LNCAP (cell line): ENCODE measurements around the gene STOML3.

ENCODE experiments used
- TF ChIP-seq, protein P1 (sequence below): fragments of 450-650 bp; IDR thresholded peaks from 2 replicates; pipeline ENCODE4 v1.5.1; 2017; ENCODE audit warnings: mild to moderate bottlenecking

STOML3 gene, protein sequence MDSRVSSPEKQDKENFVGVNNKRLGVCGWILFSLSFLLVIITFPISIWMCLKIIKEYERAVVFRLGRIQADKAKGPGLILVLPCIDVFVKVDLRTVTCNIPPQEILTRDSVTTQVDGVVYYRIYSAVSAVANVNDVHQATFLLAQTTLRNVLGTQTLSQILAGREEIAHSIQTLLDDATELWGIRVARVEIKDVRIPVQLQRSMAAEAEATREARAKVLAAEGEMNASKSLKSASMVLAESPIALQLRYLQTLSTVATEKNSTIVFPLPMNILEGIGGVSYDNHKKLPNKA

DNA sequence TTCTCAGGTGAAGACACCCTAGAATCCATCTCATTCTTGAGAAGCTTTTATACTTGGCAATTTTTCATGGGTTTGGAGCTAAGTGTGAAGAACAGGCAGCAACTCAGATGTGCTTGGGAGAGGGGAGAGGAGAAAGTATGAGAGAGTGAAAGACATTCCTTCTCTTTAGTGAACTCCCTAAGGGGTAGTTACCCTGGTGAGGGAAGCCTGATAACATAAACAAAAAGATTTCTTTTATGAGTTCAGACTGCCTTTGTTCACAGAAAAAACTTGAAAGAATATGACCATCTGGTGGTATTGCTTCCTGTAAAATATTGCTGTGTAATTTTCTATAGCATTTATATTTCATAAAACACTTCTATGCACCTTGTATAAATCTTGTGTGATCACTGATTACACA lies at the start of gene STOML3:
TSS of gene STOML3 (minus strand) at position 139 of the 400 bp plus-strand sequence. CDS start at position 29, 110 bp downstream.
- TF ChIP-seq, protein P1, sequence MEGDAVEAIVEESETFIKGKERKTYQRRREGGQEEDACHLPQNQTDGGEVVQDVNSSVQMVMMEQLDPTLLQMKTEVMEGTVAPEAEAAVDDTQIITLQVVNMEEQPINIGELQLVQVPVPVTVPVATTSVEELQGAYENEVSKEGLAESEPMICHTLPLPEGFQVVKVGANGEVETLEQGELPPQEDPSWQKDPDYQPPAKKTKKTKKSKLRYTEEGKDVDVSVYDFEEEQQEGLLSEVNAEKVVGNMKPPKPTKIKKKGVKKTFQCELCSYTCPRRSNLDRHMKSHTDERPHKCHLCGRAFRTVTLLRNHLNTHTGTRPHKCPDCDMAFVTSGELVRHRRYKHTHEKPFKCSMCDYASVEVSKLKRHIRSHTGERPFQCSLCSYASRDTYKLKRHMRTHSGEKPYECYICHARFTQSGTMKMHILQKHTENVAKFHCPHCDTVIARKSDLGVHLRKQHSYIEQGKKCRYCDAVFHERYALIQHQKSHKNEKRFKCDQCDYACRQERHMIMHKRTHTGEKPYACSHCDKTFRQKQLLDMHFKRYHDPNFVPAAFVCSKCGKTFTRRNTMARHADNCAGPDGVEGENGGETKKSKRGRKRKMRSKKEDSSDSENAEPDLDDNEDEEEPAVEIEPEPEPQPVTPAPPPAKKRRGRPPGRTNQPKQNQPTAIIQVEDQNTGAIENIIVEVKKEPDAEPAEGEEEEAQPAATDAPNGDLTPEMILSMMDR, result no peak

DNA sequence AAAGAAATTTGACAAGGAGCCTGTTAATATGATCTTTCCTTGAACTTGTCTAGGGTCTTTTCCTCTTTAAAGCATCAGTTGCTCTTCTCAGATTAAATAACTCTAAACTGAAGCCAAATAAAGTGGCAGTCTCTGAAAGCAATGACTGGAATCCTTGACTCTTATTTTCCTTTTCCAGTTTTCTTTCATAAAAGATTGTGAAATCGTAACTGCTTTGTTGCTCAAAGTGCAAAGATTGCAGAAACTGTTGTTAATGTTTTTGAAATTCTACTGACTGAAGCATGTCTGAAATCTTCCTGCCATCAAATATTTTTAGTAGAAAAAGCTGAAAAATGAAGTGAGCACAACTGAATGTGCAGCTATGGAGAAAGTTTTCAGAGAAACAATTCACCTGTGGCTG lies 49.6 kb upstream of the STOML3 start:
- TF ChIP-seq, protein P1, result no peak

DNA sequence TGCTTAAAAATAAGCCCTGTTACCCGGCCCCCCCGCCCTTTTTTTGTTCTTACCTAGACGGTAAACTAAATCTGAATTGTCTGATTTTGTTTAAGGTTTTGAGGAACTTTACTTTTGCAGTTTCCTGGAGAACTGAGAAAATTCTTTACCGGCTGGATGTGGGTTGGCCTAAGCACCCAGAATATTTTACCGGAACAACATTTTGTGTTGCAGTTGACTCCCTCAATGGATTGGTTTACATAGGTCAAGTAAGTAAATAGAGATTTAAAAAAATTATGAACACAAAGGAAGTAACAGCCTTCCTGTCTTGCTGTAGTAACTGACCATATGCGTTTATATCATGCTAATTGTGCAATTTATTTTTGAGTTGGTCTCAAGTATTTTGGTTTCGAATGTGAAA lies 48.4 kb upstream of the STOML3 start:
- TF ChIP-seq, protein P1, result no peak

- TF ChIP-seq, protein P1, result no peak
Observed at GRCh38 chr13:39038569-39039030, 48.0 kb upstream of the STOML3 start.

GRCh38 chr13:39037880-39038568 lies 47.4 kb upstream of the STOML3 start, which contains the start of the genes NHLRC3 and PROSER1:
TSS of gene NHLRC3 (plus strand) at chr13:39038456. CDS start at chr13:39038640, 184 bp downstream.
TSS of gene PROSER1 (minus strand) at chr13:39038089. CDS start at chr13:39037242, 847 bp downstream.
- TF ChIP-seq, protein P1, result no peak

DNA sequence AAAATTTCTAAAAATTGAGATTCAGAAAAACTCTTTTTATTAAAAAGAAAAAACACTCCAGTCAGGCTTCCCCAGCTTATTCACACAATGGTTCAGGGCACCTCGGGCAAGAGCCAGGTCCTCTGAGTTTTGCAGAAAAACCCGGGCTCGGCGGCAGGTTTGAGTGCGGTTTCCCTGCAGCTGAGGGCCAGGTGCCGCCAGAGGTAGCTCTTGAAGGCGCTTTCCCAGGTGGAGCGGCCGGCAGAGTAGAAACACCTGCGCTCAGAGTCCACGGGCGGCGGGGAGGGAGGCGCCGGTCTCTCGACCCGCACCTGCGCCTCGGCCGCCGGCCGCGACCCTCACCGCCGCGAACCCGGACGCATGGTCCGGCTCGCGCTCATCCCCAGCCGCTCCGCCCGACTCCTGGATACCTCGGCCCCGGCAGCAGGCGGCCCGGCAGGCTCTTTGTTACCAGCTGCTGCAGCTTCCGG lies 46.8 kb upstream of the STOML3 start:
- TF ChIP-seq, protein P1, result no peak

GRCh38 chr13:39036212-39036611 lies 45.6 kb upstream of the STOML3 start:
- TF ChIP-seq, protein P1, result no peak
